Measurements from ENCODE around the gene IRX5.

Gene IRX5

GRCh38 chr16:54970016-54970415 is 39.4 kb downstream of the IRX5 start:
- no peaks in the 10 kb centered on the region for H3K9me3 ChIP-seq (ENCODE audit: insufficient read depth, low read depth, low read length)
- no peak overlapping the region for H4K8ac ChIP-seq (ENCODE audit: low read depth, low read length)
- H4K91ac ChIP-seq (ENCODE audit: low read depth, low read length): no peak overlapping the region
- no CpG with 5 or more reads among the region's 5 CpGs for WGBS (ENCODE audit: extremely low coverage, insufficient coverage, insufficient read length)
- no peak overlapping the region for H2BK12ac ChIP-seq (ENCODE audit: low read length)
- no peak overlapping the region for H2AK5ac ChIP-seq (ENCODE audit: low read length)
- H3K4me1 ChIP-seq (ENCODE audit: control insufficient read depth in 1 of 2, insufficient read depth in 2 of 2, low read length in 2 of 2): no peaks in the 10 kb centered on the region
- H2BK5ac ChIP-seq (ENCODE audit: low read depth, low read length, poor library complexity): no peak overlapping the region
- no peak overlapping the region for H3K4ac ChIP-seq (ENCODE audit: low read depth, low read length)
- H3K9ac ChIP-seq (ENCODE audit: low read length): no peak overlapping the region
- H3K18ac ChIP-seq (ENCODE audit: low read length): no peak overlapping the region
- DNase-seq: no peak
- H2BK120ac ChIP-seq (ENCODE audit: insufficient read depth, low read length, poor library complexity): no peak overlapping the region
- H4K12ac ChIP-seq (ENCODE audit: low read depth, low read length): no peak overlapping the region
- H3K27me3 ChIP-seq (ENCODE audit: insufficient read depth, low read length): no peaks in the 10 kb centered on the region
- no peak overlapping the region for H2AFZ ChIP-seq (ENCODE audit: insufficient read depth, low read length, poor library complexity)
- no peaks in the 10 kb centered on the region for H3K36me3 ChIP-seq (ENCODE audit: control insufficient read depth in 1 of 2, insufficient read depth in 2 of 2, low read length in 2 of 2)
- no peak overlapping the region for H3K4me2 ChIP-seq (ENCODE audit: low read length)
- H3K4me3 ChIP-seq (ENCODE audit: low read depth, low read length): no peak overlapping the region
- no peak overlapping the region for H3K23ac ChIP-seq (ENCODE audit: low read length)
- no peak overlapping the region for H3K27ac ChIP-seq (ENCODE audit: low read depth, low read length)
- H3K14ac ChIP-seq (ENCODE audit: low read length): no peak overlapping the region
- no peaks in the 10 kb centered on the region for H3K79me1 ChIP-seq (ENCODE audit: low read length)
- H3K79me2 ChIP-seq (ENCODE audit: control insufficient read depth, insufficient read depth, low read length, poor library complexity): no peaks in the 10 kb centered on the region

GRCh38 chr16:54974367-54974766 is 43.7 kb downstream of the IRX5 start:
- WGBS (ENCODE audit: extremely low coverage, insufficient coverage, insufficient read length): no CpG with 5 or more reads among the region's 5 CpGs
- no peak overlapping the region for H3K23ac ChIP-seq (ENCODE audit: low read length)

GRCh38 chr16:54976651-54977200 is 46.1 kb downstream of the IRX5 start:
- H3K4me3 ChIP-seq (ENCODE audit: low read depth, low read length): no peak overlapping the region
- peaks cover 2% of the 10 kb centered on the region for H3K27me3 ChIP-seq (ENCODE audit: insufficient read depth, low read length)
- no peaks in the 10 kb centered on the region for H3K4me1 ChIP-seq (ENCODE audit: control insufficient read depth in 1 of 2, insufficient read depth in 2 of 2, low read length in 2 of 2)
- no peak overlapping the region for H4K91ac ChIP-seq (ENCODE audit: low read depth, low read length)
- H3K23ac ChIP-seq (ENCODE audit: low read length): no peak overlapping the region
- no peak overlapping the region for H3K27ac ChIP-seq (ENCODE audit: low read depth, low read length)
- no peak overlapping the region for H2AK5ac ChIP-seq (ENCODE audit: low read length)
- DNase-seq: no peak
- H4K8ac ChIP-seq (ENCODE audit: low read depth, low read length): no peak overlapping the region
- H3K4me2 ChIP-seq (ENCODE audit: low read length): no peak overlapping the region
- H3K36me3 ChIP-seq (ENCODE audit: control insufficient read depth in 1 of 2, insufficient read depth in 2 of 2, low read length in 2 of 2): no peaks in the 10 kb centered on the region
- no peak overlapping the region for H2BK120ac ChIP-seq (ENCODE audit: insufficient read depth, low read length, poor library complexity)
- H3K79me2 ChIP-seq (ENCODE audit: control insufficient read depth, insufficient read depth, low read length, poor library complexity): no peaks in the 10 kb centered on the region
- H3K4ac ChIP-seq (ENCODE audit: low read depth, low read length): no peak overlapping the region
- no peak overlapping the region for H3K18ac ChIP-seq (ENCODE audit: low read length)
- H3K79me1 ChIP-seq (ENCODE audit: low read length): no peaks in the 10 kb centered on the region
- H3K9ac ChIP-seq (ENCODE audit: low read length): no peak overlapping the region
- WGBS (ENCODE audit: extremely low coverage, insufficient coverage, insufficient read length): no CpG with 5 or more reads among the region's 13 CpGs
- no peak overlapping the region for H2AFZ ChIP-seq (ENCODE audit: insufficient read depth, low read length, poor library complexity)
- no peak overlapping the region for H2BK5ac ChIP-seq (ENCODE audit: low read depth, low read length, poor library complexity)
- no peak overlapping the region for H4K12ac ChIP-seq (ENCODE audit: low read depth, low read length)
- H3K14ac ChIP-seq (ENCODE audit: low read length): no peak overlapping the region
- H3K9me3 ChIP-seq (ENCODE audit: insufficient read depth, low read depth, low read length): no peaks in the 10 kb centered on the region
- no peak overlapping the region for H2BK12ac ChIP-seq (ENCODE audit: low read length)

More at GRCh38 chr16:54974367-54974766, 43.7 kb downstream of the IRX5 start:
- Histone ChIP-seq H2AK5ac (ENCODE audit: low read length) (no peak overlapping the region), H3K27me3 (ENCODE audit: insufficient read depth, low read length) (peaks cover 2% of the 10 kb centered on the region), H4K91ac (ENCODE audit: low read depth, low read length) (no peak overlapping the region), H4K12ac (ENCODE audit: low read depth, low read length) (no peak overlapping the region), H4K8ac (ENCODE audit: low read depth, low read length) (no peak overlapping the region), H3K9me3 (ENCODE audit: insufficient read depth, low read depth, low read length) (no peaks in the 10 kb centered on the region), H3K14ac (ENCODE audit: low read length) (no peak overlapping the region), H3K27ac (ENCODE audit: low read depth, low read length) (no peak overlapping the region), H3K18ac (ENCODE audit: low read length) (no peak overlapping the region), H2BK120ac (ENCODE audit: insufficient read depth, low read length, poor library complexity) (no peak overlapping the region), H2BK5ac (ENCODE audit: low read depth, low read length, poor library complexity) (no peak overlapping the region), H3K4ac (ENCODE audit: low read depth, low read length) (no peak overlapping the region), H3K79me2 (ENCODE audit: control insufficient read depth, insufficient read depth, low read length, poor library complexity) (no peaks in the 10 kb centered on the region), H2AFZ (ENCODE audit: insufficient read depth, low read length, poor library complexity) (no peak overlapping the region), H3K4me2 (ENCODE audit: low read length) (no peak overlapping the region), H3K4me3 (ENCODE audit: low read depth, low read length) (peak overlapping the region; percentile 13), H3K79me1 (ENCODE audit: low read length) (no peaks in the 10 kb centered on the region), H3K4me1 (ENCODE audit: control insufficient read depth in 1 of 2, insufficient read depth in 2 of 2, low read length in 2 of 2) (no peaks in the 10 kb centered on the region), H2BK12ac (ENCODE audit: low read length) (no peak overlapping the region), H3K36me3 (ENCODE audit: control insufficient read depth in 1 of 2, insufficient read depth in 2 of 2, low read length in 2 of 2) (no peaks in the 10 kb centered on the region), H3K9ac (ENCODE audit: low read length) (no peak overlapping the region)
- no peak for DNase-seq

GRCh38 chr16:54977211-54977610 is 46.5 kb downstream of the IRX5 start:
- whole genome bisulfite sequencing (ENCODE audit: extremely low coverage, insufficient coverage, insufficient read length): no CpG with 5 or more reads among the region's 4 CpGs
- Histone ChIP-seq H2BK12ac (ENCODE audit: low read length) (no peak overlapping the region), H3K9ac (ENCODE audit: low read length) (no peak overlapping the region), H3K9me3 (ENCODE audit: insufficient read depth, low read depth, low read length) (no peaks in the 10 kb centered on the region), H3K4me3 (ENCODE audit: low read depth, low read length) (no peak overlapping the region), H4K91ac (ENCODE audit: low read depth, low read length) (no peak overlapping the region), H3K4me1 (ENCODE audit: control insufficient read depth in 1 of 2, insufficient read depth in 2 of 2, low read length in 2 of 2) (no peaks in the 10 kb centered on the region), H3K36me3 (ENCODE audit: control insufficient read depth in 1 of 2, insufficient read depth in 2 of 2, low read length in 2 of 2) (no peaks in the 10 kb centered on the region), H4K12ac (ENCODE audit: low read depth, low read length) (no peak overlapping the region), H2AK5ac (ENCODE audit: low read length) (no peak overlapping the region), H2BK5ac (ENCODE audit: low read depth, low read length, poor library complexity) (no peak overlapping the region), H3K14ac (ENCODE audit: low read length) (no peak overlapping the region), H3K27me3 (ENCODE audit: insufficient read depth, low read length) (peaks cover 2% of the 10 kb centered on the region), H3K79me2 (ENCODE audit: control insufficient read depth, insufficient read depth, low read length, poor library complexity) (no peaks in the 10 kb centered on the region), H3K23ac (ENCODE audit: low read length) (no peak overlapping the region), H3K27ac (ENCODE audit: low read depth, low read length) (no peak overlapping the region), H3K4ac (ENCODE audit: low read depth, low read length) (no peak overlapping the region), H2AFZ (ENCODE audit: insufficient read depth, low read length, poor library complexity) (no peak overlapping the region), H3K18ac (ENCODE audit: low read length) (no peak overlapping the region), H4K8ac (ENCODE audit: low read depth, low read length) (no peak overlapping the region), H3K4me2 (ENCODE audit: low read length) (no peak overlapping the region), H3K79me1 (ENCODE audit: low read length) (no peaks in the 10 kb centered on the region), H2BK120ac (ENCODE audit: insufficient read depth, low read length, poor library complexity) (no peak overlapping the region)
- no peak for DNase-seq

All from trophoblast cell (in vitro differentiated cells and primary cell).